ENCODE data around the gene FANCI.
A peak's percentile ranks its signal among the peaks of the same experiment; 100 is the strongest.

DNA sequence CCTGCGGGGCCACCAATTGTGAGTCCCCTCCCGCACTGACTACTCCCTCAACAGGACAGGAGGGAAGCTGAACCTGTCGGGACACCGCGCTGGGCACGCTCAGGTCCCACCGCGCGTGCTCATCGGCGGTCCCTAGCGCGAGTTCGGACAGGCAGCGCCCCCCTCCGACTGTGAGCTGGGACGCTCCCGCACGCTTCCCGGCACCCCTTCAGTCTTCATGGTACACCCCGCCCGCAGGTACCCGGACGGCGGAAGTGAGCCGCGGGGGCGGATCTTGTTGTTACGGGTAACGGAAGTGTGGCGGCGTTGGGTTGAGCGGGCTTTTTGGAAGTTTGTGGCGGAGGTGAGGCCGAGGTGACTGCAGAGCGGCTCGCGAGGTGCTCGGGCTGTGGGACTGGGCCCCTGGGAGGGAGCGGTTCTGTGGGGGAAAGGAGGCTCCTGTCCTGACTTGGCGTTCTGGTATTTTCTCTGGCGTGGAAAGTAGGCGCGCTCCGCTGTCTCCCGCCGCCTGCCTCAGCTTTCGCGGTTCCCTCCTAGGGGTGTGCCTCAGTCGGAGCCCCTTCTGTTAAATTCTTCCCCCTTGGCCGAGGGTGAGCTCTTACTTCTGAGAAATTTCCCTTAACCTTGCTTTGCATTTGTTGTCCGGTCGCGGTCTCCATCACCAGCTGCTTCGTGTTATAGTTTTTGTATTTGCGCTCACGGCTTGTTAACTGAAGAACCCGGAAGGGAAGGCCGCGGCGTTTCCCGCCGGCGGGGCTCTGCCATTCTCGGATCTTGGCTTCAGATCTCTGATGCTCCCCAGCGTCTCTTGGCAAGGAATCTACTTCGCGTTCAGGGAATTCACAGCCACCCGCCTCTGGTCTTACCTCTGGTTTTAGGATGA, at the start of gene FANCI:
- TF ChIP-seq, protein P1, sequence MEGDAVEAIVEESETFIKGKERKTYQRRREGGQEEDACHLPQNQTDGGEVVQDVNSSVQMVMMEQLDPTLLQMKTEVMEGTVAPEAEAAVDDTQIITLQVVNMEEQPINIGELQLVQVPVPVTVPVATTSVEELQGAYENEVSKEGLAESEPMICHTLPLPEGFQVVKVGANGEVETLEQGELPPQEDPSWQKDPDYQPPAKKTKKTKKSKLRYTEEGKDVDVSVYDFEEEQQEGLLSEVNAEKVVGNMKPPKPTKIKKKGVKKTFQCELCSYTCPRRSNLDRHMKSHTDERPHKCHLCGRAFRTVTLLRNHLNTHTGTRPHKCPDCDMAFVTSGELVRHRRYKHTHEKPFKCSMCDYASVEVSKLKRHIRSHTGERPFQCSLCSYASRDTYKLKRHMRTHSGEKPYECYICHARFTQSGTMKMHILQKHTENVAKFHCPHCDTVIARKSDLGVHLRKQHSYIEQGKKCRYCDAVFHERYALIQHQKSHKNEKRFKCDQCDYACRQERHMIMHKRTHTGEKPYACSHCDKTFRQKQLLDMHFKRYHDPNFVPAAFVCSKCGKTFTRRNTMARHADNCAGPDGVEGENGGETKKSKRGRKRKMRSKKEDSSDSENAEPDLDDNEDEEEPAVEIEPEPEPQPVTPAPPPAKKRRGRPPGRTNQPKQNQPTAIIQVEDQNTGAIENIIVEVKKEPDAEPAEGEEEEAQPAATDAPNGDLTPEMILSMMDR (IDR thresholded peaks at IDR 0.05), result peak in 3 of 4 experiments; percentile 24 to 45 (median 33)
- no peak for TF ChIP-seq POLR2A (IDR thresholded peaks at IDR 0.05)

All from sigmoid colon (tissue), 3 donors.